DMS 273 treated with DMSO at 0.1 percent for 48 hours (cell line): ENCODE measurements around the gene OAF.

Source experiments
- DNase-seq: peaks from one replicate; lab custom pipeline; 2025; lab: John Stamatoyannopoulos, UW

The OAF gene

DNA sequence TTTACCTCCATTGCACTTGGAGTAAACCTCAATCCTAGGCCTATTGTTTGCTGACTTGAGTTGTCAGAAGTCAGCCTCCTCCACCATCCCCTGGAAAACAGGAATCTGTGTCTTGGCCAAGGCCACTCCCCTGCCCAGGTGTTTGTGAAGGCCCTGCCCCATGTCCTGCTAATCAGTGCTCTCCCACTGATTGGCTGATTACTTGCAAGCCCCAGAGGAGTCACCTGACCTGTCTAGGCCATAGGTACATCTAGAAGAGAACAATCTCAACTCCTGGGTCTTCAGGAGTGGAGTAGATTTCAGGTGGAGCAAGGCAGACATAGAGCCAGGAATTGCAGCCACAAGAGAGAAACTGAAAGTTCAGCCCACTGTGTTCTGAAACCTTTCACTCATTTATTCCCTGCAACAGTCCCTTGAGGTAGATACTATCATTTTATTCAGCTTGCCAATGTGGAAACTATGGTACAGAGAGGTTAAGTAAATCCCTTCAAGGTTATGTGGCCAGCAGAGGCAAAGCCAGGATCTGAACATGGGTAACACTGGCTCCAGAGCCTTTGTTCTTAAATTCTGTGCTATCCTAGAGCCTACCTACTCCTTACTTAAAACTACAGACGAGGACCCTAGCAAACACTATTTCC is 10.4 kb downstream of the OAF start:
- no peak for DNase-seq

DNA sequence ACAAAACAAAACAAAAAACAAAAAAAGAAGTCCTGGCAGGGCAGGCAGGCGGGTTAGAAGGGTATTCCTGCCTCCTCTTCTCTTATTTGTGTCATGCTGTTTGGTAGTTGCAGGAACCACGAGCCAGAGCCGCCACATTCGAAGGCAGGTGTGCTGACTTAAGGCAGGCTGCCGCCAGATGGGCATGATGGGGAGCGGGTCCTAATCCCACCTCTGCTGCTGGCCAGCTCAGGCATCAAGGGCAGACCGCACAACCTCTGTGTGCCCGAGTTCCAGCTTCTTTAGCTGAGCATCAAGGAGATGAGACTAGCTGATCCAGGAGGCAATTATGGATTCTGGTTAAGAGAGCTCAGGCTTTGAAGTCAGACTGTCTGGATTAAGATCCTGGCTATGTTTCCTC is 12.1 kb downstream of the OAF start:
- DNase-seq: no peak

DNA sequence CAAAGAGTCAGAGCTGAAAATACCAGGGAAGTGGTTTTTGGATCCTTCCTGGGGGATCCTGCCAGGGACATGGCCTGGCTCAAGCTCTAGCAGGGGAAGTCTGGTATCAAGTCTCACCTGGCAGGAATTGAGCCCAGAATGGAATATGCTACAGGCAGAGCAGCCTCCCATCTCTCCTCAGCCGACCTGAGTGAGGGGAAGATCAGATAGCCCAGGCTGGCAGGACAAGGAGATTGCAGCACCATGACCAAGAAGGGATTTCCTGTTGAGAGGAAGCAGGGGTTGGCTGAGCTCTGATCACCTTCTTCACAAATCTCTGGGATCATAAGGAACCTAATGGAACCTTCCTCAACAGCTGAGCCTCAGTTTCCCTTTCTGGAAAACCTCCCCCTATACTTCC is 13.0 kb downstream of the OAF start:
- DNase-seq: no peak

DNA sequence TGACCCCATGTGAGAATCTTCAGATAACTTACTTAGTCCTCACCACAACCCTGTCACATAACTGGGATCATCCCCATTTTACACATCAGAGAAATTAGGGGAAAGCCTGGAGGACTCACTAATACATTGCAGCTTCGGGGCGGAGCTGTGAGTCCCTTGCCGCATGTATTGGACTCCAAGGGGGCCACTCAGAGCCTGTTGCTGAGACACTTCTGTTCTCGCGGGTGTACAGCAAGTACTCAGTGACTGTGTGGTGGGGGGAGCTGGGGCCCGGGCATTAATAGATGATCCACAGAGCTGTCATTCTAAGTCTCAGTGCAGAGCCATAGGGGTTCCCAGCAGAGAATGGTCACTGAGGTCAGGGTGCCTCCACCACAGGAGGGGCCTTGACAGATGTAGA is 13.5 kb downstream of the OAF start:
- DNase-seq: no peak

DNA sequence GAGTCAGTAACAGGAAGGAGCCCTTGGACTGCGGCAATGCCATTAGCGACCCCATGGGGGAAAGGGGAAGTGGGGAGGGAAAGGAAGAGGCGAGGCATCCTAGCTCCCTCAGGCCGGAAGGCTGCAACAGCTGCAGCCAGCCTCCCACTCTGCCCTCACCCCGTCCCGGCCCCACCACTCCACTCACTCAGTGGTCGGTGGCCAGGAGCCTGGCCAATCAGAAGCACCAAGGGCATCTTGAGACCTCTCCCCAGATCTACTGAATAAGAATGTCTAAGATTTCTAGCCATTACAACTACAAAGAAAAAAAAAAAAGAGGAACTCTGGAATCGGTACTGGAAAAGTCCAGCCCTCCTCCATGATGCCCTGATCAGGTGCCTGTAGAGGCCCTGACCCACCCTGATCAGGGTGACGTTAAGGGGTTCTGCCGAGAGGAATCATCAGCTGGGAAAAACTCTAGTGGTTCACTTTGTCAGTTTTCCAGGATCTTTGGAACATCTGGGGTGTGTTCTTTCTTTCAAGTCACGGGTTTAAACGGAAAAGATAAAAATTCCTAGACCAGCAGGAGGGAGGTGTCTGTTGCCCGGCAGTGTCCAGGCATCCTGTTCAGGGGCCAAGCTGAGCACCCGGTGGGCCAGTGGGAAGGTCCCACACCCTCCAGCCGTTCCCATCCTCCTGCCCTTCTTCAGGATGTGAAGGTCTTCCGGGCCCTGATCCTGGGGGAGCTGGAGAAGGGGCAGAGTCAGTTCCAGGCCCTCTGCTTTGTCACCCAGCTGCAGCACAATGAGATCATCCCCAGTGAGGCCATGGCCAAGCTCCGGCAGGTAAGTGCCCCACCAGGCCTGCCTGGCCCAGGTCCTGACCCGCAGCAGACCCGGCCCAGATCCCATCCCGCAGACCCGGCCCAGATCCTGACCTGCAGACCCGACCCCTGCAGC is 14.4 kb downstream of the OAF start:
- DNase-seq: no peak

DNA sequence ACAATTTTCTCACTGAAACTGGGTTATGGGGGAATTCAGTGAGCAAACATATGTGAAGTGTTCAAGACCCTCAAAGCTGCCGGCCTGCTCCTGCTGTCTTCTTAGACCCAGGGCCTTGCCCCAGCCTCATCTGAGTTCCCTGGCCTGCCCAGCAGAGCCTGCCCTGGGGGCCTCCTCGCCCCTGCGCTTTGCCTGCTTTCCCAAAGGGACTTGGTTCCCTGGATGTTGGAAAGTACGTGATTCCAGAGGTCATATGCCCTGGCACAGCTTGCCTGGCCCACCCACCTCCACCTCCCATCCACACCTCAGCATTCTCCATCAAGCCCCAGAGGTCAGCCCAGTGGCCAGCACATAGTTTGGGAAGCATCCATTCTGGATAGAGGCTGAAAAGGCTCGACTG is 15.4 kb downstream of the OAF start:
- no peak for DNase-seq

DNA sequence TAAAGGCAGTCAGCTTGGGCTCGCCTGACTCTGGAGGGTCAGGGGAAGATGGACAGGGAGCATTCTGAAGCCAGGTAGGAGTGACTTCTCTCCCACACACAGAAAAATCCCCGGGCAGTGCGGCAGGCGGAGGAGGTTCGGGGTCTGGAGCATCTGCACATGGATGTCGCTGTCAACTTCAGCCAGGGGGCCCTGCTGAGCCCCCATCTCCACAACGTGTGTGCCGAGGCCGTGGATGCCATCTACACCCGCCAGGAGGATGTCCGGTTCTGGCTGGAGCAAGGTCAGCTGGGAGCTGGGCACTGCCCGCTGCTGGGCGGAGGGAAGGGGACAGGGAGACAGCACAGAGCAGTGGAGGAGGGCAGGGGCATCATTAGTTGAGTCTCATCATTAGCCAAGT is 15.9 kb downstream of the OAF start:
- DNase-seq: no peak

DNA sequence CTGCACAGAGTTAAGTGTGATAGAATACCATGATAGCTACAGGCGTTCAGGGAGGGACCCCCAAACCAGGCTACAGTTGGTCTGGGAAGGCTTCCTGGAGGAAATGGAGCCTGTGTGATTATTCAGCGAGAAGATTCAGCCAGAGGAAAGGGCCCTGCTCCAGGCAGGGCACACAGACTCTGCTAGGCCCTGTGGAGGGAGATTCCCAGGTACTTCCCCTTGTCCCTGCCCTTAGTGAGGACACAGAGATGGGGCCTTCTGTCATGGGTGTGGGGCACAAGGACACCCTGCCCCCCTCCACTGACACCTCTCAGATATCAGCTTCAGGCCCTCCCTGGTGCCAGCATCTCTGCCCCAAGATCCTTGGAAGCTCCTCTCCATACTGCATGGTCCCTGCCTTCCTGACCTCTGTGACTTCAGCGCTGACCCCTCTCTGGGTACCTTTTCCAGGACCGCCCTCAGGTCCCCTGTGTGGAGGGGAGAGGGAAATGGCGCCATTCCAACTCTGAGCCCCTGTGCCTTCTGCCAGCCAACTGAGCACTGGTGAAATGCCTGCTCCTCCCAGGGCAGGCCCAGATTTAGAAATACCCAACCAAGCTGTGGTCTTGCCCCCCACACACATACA is 16.5 kb downstream of the OAF start:
- no peak for DNase-seq

DNA sequence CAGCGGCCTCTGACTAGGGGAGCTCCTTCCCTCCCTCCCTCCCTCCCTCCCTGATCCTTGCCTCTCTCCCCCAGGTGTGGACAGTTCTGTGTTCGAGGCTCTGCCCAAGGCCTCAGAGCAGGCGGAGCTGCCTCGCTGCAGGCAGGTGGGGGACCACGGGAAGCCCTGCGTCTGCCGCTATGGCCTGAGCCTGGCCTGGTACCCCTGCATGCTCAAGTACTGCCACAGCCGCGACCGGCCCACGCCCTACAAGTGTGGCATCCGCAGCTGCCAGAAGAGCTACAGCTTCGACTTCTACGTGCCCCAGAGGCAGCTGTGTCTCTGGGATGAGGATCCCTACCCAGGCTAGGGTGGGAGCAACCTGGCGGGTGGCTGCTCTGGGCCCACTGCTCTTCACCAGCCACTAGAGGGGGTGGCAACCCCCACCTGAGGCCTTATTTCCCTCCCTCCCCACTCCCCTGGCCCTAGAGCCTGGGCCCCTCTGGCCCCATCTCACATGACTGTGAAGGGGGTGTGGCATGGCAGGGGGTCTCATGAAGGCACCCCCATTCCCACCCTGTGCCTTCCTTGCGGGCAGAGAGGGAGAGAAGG is 18.1 kb downstream of the OAF start:
- DNase-seq: no peak

DNA sequence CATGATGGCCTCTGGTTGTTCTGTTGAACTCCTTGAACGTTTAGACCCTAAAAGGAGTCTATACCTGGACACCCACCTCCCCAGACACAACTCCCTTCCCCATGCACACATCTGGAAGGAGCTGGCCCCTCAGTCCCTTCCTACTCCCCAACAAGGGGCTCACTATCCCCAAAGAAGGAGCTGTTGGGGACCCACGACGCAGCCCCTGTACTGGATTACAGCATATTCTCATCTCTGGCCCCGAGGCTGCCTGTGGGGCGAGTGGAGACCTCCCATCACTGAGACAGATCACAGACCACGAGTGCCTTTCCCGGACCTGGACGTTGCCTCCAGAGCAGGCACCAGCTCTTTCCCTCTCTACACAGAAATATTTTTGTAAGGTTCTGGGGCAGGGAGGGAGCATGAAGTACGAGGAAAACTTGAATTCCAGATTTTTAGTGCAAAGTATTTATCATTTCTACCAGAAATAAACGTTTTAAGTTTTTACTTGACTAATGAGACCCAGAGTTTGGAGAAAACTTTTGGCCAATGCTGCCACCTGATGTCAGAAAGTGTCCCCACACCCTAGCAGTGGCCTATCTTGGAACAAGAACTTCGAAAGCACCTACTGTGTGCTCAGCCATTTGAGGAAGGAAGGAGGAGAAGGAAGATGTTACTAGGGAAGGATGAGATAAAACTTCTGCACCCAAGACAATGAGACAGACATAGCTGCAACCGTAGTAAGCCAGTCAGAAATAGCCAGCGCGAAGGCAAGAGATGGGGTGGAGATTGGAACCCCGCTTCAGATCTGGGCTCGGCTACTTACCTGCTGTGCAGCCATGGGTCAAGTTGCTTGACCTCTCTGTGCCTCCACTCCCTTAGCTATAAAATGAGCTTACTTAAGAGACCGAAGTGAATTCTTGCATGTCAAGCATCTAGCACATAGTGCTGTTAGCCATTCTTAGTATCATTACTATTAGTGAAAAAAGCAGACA is 18.9 kb downstream of the OAF start:
- no peak for DNase-seq

DNA sequence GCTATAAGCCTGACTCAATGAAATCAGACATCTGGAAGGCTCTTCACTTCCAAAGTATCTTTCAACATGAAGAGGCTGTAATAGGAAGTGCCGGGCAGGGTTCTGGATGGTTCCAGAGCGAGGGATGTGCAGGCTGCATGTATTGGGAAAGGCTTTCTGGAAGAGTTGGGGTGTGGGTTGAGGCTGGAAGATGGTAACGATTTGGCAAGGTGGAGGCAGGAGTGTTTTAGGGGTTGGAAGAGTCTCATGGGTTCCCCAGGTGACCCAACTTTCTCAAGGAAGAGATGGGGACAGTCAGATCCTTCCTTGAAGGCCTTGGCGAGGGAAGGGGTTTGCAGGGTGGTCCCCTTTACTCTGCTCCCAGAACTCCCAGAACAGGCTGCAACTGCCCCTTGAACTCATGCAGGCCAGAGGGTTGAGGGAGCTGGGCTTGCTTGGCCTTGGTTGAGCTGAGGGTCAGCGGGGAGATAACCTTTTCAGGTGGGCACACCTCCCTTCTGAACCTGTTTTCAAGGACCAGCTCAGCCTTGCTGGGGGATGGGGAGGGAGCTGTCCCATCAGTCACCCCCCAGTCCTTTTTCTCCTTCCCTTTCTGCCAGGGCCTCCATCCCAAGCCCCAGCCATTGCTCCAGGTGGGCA is 19.7 kb downstream of the OAF start:
- DNase-seq: no peak

DNA sequence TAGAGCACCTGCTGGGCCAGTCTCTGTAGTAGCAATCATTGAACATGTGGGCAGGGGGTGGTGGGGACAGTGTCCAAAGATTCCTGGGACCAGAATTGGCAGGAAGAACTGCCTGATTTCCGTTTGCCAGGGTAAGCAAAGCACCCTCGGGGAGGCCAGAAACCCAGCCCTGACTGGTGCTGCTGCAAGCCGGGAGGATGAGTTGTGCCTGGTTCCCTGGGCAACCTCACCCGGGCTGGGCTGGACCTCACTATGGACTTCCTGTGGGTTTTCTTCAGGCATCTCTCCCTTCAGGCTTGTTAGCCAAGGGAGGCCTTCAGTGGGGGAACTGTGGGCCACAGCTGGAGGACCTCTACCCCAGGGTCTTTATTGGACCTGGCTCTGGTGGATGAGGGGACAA is 21.1 kb downstream of the OAF start:
- DNase-seq: no peak

DNA sequence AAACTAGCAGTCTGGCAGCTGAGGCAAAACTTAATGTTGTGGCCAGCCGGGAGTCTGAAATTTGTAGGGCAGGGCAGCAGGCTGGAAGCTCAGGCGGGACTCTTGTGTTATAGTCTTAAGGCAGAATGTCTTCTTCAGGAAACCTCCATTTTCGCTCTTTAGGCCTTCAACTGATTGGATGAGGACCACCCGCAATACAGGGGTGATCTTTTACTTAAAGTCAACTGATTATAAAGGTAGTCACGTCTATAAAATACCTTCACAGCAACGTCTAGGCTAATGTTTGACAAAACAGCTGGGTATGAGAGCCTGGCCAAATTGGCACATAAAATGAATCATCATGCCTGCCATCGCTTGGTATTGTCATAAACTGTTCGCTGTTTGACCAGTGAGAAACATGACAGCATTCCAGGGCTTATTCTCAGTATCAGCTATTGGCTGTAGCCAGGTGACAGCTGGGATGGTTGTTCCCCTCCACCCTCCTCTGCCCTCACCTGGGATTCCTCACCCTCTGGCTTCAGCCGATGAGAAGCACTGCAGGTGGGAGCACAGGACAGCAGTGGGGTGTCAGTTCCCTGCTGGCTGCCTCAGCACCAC is 22.5 kb downstream of the OAF start:
- no peak for DNase-seq

DNA sequence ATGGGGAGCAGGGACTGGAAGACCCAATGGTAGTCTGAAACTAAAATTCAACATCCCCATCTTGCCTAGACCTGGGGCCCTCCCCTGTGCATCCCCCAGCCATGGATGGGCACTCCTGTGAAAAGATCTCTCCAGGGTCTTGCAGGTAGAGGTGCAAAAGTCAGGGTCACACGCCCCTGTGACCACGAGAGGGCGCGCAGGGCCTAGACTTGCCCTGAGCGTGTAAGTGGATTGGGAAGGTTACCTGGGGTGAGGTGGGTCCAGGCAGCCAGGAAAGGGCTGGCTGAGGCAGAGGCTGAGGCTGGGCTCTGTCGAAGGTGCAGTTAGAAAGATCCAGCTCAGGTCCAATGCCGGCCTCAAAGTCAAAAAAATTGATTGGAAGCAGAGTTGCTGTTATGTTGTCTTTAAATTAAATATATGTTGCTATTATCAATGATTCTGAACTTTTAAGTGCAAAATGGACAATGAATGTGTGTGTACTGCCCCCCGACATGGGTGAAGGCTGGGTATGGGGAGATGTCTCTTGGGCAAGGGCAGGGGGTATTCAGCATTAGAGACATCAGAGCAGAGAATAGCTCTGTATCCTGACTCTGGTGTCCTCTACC is 24.3 kb downstream of the OAF start:
- DNase-seq: no peak

DNA sequence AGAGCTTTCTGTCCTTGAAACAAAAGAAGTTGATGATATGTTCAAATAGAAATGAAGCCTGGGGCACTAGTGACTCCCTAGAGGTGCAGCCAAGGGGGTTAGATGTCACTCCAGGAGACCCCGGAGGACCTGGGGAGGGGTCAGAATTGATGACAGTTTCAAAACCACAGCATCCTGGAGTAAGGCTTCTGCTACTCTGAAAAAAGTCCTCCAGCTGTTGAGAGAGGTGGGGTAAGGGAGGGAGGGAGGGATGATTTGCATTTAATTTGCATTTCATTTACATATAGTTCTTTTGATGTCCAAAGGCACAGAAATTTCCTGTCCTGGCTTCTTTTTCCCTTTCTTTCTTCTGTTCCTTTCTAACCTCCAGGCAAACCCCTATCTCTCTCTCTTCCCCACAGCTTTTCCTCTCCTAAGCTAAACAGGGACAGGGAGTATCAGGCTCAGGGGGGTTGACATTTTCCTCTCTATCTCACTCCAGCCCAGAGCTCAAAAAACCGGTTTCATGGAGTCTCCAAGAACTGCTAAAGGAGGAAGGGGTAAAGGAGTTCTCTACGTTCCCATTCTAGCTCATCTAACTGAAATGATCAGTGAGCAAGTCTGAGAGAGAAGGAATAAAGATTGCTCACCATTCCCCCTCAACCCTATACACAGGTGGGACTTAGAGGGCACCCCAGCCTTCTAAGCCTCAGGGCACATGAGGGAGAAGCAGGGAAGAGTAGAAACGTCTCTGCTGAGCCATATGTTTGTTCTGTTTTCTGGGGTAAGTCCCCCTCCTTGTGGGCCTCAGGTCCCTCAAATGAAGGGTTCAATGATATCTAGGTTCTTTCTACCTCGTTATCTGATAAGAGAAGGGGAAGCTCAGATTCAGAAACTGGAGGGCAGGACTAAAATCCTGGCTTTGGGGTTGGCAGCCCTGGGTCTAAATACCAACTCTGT is 25.6 kb downstream of the OAF start:
- DNase-seq: peak; percentile 53

DNA sequence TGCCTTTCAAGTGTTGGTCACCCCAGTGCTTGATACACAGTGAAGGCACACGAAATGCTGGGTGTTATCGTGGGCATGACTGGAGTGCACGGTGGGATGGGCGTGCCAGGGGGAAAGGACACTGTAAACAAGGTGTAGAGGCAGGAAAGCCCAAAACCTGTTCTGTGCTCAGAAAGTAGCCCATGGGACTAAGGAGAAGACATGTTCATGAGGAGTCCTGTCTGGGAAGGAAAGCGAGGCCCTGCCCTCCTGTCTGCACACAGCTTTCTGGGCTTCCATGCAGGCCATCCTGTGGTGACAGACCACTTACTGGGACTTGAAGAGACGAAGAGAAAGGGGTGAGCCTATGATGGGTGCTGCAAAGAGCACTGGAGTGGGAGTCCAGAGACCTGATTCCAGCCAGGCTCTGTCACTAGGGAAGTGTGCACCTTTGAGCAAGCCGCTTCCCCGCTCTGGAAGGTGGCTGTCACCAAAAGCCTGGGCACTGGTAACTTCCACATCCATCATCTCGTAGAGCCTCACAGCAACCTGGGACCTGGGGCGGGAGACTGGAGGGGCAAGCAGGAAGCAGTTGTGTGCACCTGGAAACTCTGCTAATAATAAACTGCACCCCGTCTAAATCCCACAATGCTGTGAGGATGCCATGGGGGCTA is 28.3 kb downstream of the OAF start:
- DNase-seq: no peak

DNA sequence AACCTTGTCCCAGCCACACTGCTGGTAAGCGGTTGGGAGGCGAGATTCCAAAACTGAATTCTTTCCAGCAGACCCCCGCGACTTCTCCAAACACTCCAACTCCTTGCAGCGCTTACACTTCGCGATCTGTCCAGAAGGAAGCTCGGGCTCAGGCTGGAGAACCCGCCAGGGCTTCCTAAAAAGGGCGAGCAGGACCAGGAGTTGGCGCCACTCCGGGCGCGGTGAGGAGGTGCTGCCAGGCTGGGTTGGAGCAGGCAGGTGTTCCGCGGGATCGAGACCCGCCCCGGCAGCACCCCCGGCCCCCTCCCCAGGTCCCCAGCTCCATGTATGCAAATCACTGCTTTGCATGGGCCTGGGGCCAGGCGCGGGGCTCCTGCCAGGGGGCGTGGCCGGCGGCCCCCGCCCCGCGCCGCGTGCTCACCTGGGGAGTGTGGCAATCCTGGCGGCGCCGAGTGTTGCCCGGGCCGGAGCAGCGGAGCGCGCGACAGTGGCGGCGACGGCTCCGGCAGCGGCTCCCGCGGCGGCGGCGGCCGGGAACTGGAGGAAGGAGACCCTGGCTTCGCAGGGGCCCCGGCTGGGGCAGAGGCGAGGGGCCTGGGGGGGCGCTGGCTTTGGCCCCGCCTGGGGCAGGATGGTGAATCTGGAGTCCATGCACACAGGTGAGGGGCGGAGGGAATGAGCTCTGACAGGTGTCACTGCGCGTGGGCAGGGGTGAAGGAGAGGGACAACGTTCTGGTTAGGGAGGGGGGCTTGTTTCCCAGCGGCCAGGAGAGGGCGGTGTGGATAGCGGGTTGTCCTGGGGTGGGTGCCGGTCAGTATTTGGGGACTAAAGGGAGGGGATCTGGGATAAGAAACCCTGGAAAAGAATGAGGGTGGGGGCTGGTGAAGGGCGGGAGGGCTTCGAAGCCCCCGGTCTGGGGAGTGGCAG is 29.1 kb downstream of the OAF start, which contains the start of gene POU2F3:
POU2F3 (plus strand) TSS at position 428 of the 928 bp plus-strand sequence; CDS start at position 632, 204 bp downstream.
- no peak for DNase-seq
